SK-N-MC (cell line): ENCODE data around the gene THBS2.
"Not testable (repeated sequence)": the region's sequence is repeated elsewhere in the genome, so short reads cannot be mapped to it uniquely, and the experiment has no call there.

ENCODE experiments used
- EZH2 ChIP-seq: fragments of 200-600 bp; sonication (generic); IDR thresholded peaks from one replicate; pipeline ENCODE4 v1.6.1; 2017; ENCODE audit warnings: antibody characterized with exemption
- FOXP2 ChIP-seq: optimal IDR thresholded peaks from 2 replicates; pipeline ENCODE3; 2011; ENCODE audit warnings: mild to moderate bottlenecking, moderate library complexity; ENCODE audit not compliant: insufficient read depth; ENCODE audit errors: extremely low read length, control extremely low read depth
- POLR2AphosphoS5 ChIP-seq: IDR thresholded peaks from 2 replicates; pipeline ENCODE4 v1.6.1; 2012; ENCODE audit warnings: mild to moderate bottlenecking, low read depth, low read length, borderline replicate concordance

GRCh38 chr6:169214789-169215188, 38.9 kb downstream of the THBS2 start:
- not testable (repeated sequence) for TF ChIP-seq POLR2AphosphoS5, EZH2, FOXP2
